ENCODE measurements around the gene ATP11C.

ATP11C gene

DNA sequence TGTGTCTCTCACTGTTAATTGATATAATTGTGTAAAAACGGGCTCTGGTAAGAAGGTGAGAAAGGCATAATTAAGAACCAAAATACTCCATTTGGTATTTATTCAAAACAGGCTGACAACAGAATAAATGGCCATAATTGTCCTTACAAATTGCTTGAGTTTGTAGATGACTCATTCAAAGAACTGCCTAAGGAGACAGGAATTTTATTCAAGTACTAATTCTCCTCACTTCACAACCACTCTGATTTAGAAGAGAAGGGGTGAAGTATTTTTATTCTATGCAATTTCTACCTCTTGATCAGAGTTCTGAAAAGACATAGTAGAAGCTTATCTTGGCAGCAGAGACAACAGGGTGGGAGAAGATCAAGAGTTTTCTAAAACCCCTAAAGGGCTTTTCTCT, 43.1 kb downstream of the ATP11C start:
- H3K9me3 ChIP-seq, result no peaks in the 10 kb centered on the region
- TF ChIP-seq, protein P1, sequence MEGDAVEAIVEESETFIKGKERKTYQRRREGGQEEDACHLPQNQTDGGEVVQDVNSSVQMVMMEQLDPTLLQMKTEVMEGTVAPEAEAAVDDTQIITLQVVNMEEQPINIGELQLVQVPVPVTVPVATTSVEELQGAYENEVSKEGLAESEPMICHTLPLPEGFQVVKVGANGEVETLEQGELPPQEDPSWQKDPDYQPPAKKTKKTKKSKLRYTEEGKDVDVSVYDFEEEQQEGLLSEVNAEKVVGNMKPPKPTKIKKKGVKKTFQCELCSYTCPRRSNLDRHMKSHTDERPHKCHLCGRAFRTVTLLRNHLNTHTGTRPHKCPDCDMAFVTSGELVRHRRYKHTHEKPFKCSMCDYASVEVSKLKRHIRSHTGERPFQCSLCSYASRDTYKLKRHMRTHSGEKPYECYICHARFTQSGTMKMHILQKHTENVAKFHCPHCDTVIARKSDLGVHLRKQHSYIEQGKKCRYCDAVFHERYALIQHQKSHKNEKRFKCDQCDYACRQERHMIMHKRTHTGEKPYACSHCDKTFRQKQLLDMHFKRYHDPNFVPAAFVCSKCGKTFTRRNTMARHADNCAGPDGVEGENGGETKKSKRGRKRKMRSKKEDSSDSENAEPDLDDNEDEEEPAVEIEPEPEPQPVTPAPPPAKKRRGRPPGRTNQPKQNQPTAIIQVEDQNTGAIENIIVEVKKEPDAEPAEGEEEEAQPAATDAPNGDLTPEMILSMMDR (IDR thresholded peaks at IDR 0.05), result no peak
- no peaks in the 10 kb centered on the region for H3K27me3 ChIP-seq
- H3K36me3 ChIP-seq, result no peaks in the 10 kb centered on the region
- no peak overlapping the region for H3K4me3 ChIP-seq (ENCODE audit: low read depth in 1 of 2, low read length in 1 of 2)
- H3K4me1 ChIP-seq (ENCODE audit: control insufficient read depth in 1 of 2, insufficient read depth in 1 of 2, low read depth in 1 of 2, low read length in 1 of 2), result no peaks in the 10 kb centered on the region
- no peak overlapping the region for H3K27ac ChIP-seq

DNA sequence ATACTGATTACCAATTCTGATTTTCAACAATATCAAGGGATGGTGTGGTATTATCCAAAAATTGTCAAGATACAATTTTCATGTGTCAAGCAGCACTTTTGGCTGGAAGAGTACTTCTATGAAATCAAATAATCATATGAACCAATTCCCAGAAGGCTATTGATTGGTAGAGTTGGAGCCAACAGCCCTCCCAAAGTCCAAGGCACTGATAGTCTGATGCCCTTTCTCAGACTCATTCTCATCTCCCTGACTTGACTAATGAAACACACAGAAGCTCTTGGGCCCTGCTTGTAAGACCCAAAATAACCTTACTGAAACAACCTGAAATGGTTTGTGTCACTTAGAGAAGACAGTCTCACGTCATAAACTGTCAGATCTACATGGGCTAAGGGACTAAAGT, 48.9 kb downstream of the ATP11C start:
- Histone ChIP-seq H3K4me3 (ENCODE audit: low read depth in 1 of 2, low read length in 1 of 2) (no peak overlapping the region), H3K27me3 (no peaks in the 10 kb centered on the region), H3K27ac (no peak overlapping the region), H3K4me1 (ENCODE audit: control insufficient read depth in 1 of 2, insufficient read depth in 1 of 2, low read depth in 1 of 2, low read length in 1 of 2) (no peaks in the 10 kb centered on the region), H3K9me3 (no peaks in the 10 kb centered on the region), H3K36me3 (no peaks in the 10 kb centered on the region)
- TF ChIP-seq, protein P1 (IDR thresholded peaks at IDR 0.05), result no peak

DNA sequence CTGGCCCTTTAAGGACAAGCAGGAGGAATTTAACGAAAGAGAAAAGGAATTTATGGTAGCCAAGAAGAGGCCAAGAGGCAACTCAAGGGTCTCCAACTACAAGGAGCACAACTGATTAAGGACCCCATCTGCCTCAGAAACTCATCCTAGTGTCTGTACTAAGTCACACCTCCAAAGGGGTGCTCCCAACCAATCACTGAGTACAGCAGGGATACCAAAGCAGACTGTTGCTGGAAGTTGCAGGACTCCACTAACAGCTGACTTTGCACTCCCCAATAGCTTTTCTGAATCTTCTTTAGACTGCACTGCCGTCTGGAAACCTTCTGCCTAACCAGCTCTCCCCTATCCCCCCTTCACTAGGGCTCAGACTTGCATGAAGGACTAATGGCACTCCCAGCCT, 50.6 kb downstream of the ATP11C start:
- TF ChIP-seq, protein P1 (IDR thresholded peaks at IDR 0.05), result no peak
- Histone ChIP-seq H3K36me3 (no peaks in the 10 kb centered on the region), H3K9me3 (no peaks in the 10 kb centered on the region), H3K27ac (no peak overlapping the region), H3K27me3 (no peaks in the 10 kb centered on the region), H3K4me3 (ENCODE audit: low read depth in 1 of 2, low read length in 1 of 2) (no peak overlapping the region), H3K4me1 (ENCODE audit: control insufficient read depth in 1 of 2, insufficient read depth in 1 of 2, low read depth in 1 of 2, low read length in 1 of 2) (no peaks in the 10 kb centered on the region)

DNA sequence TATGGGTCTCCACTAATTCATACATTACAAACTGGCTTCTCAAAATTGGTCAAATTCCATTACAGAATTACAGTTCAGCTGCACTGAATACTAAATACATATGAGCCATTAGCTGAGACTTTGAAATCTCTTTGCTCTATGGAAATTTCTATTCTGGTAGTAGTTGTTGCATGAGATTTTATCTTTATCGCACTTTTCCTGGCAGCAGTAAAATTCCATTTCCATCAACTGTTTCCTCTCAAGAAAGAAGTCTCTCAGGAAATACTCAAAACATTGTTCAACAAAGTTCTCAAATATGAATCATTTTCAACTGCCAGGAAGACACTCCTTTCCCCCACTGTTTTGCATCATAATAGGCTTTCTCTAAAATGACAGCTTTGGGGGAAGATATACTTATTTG, 51.3 kb downstream of the ATP11C start:
- no peaks in the 10 kb centered on the region for H3K27me3 ChIP-seq
- H3K4me3 ChIP-seq (ENCODE audit: low read depth in 1 of 2, low read length in 1 of 2), result no peak overlapping the region
- TF ChIP-seq, protein P1 (IDR thresholded peaks at IDR 0.05), result no peak
- H3K9me3 ChIP-seq, result no peaks in the 10 kb centered on the region
- no peaks in the 10 kb centered on the region for H3K36me3 ChIP-seq
- no peaks in the 10 kb centered on the region for H3K4me1 ChIP-seq (ENCODE audit: control insufficient read depth in 1 of 2, insufficient read depth in 1 of 2, low read depth in 1 of 2, low read length in 1 of 2)
- no peak overlapping the region for H3K27ac ChIP-seq

DNA sequence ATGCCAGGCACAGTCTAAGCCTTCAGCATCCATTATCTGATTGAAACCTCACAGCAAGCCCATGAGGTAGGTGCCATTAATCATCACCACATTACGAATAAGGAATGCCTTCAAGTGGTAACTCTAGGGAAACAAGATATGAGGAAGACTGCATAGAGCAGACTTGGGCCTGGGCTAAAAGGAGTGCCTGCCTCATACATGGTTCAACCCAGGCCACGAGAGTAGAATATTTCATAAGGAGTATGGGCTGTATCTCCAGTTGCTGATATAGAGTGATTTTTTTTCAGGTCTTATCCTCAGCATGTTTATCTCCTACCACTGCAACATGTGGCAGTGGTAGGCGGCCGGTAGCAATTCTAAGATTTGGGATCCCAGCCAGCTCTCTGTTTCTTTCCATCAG, 51.7 kb downstream of the ATP11C start:
- Histone ChIP-seq H3K27ac (no peak overlapping the region), H3K36me3 (no peaks in the 10 kb centered on the region), H3K27me3 (no peaks in the 10 kb centered on the region), H3K4me3 (ENCODE audit: low read depth in 1 of 2, low read length in 1 of 2) (no peak overlapping the region), H3K4me1 (ENCODE audit: control insufficient read depth in 1 of 2, insufficient read depth in 1 of 2, low read depth in 1 of 2, low read length in 1 of 2) (no peaks in the 10 kb centered on the region), H3K9me3 (no peaks in the 10 kb centered on the region)
- TF ChIP-seq, protein P1 (IDR thresholded peaks at IDR 0.05), result no peak
